ENCODE data around the gene FGFRL1.

GRCh38 chr4:1047976-1048772 is 36.7 kb downstream of the FGFRL1 start:
- TF ChIP-seq SUZ12 (IDR thresholded peaks at IDR 0.05; ENCODE audit: extremely low read depth, insufficient read depth, insufficient read length) (no peak), ZNF274 (IDR thresholded peaks at IDR 0.05; ENCODE audit: low read depth, low read length) (no peak), YY1 (IDR thresholded peaks at IDR 0.05; ENCODE audit: insufficient read depth, insufficient read length) (no peak)
